Astrocyte of the cerebellum (primary cell): ENCODE results near the gene KCNK3.

ENCODE experiments used
- DNase-seq: peaks from one replicate; pipeline ENCODE4 v3.0.0-alpha.2; 2011; ENCODE audit warnings: low read depth
- H3K4me3 ChIP-seq: 2 replicates; pipeline ENCODE4 v1.5.1; 2011; ENCODE audit warnings: mild to moderate bottlenecking, low read depth, low read length, moderate library complexity
- in situ Hi-C: cut with HindIII; loops from 2 replicates; pipeline ENCODE4 v1.10.0; 2017; ENCODE audit warnings: low sequenced_read_pairs
- TF ChIP-seq, protein P1 (sequence below): IDR thresholded peaks from 2 replicates; pipeline ENCODE4 v1.5.1; 2012; ENCODE audit warnings: low read length, low read depth, moderate library complexity, mild to moderate bottlenecking; ENCODE audit errors: missing control alignments

KCNK3 gene

DNA sequence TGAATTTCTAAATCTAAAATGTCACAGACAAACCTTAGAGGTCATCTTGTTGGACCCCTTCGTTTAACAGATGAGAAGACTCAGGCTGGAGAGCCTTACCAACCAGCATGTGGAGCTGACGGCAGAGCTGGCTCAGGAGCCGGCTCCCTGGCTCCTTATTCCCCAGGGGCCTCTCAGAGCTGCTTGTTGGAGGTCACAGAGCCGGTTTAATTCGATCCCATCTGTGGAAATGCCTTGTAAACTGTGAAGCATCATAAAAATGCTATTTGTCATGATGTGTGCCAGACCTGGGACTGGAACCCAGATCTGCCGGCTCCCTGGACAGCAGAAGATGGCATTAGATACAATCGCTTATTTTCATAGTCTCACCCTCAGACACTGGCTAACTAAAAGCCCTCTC is 43.2 kb upstream of the KCNK3 start:
- no peak overlapping the region for H3K4me3 ChIP-seq
- in situ Hi-C loops = no loop called here
- TF ChIP-seq, protein P1, sequence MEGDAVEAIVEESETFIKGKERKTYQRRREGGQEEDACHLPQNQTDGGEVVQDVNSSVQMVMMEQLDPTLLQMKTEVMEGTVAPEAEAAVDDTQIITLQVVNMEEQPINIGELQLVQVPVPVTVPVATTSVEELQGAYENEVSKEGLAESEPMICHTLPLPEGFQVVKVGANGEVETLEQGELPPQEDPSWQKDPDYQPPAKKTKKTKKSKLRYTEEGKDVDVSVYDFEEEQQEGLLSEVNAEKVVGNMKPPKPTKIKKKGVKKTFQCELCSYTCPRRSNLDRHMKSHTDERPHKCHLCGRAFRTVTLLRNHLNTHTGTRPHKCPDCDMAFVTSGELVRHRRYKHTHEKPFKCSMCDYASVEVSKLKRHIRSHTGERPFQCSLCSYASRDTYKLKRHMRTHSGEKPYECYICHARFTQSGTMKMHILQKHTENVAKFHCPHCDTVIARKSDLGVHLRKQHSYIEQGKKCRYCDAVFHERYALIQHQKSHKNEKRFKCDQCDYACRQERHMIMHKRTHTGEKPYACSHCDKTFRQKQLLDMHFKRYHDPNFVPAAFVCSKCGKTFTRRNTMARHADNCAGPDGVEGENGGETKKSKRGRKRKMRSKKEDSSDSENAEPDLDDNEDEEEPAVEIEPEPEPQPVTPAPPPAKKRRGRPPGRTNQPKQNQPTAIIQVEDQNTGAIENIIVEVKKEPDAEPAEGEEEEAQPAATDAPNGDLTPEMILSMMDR = no peak
- DNase-seq = no peak

GRCh38 chr2:26649992-26650712 is 42.4 kb upstream of the KCNK3 start:
- DNase-seq = no peak
- TF ChIP-seq, protein P1 = no peak
- in situ Hi-C loops = no loop called here
- H3K4me3 ChIP-seq = no peak overlapping the region

- no peak overlapping the region for H3K4me3 ChIP-seq
- in situ Hi-C loops = no loop called here
- no peak for DNase-seq
- TF ChIP-seq, protein P1 = no peak
Measured at GRCh38 chr2:26650713-26651469, 41.6 kb upstream of the KCNK3 start.

DNA sequence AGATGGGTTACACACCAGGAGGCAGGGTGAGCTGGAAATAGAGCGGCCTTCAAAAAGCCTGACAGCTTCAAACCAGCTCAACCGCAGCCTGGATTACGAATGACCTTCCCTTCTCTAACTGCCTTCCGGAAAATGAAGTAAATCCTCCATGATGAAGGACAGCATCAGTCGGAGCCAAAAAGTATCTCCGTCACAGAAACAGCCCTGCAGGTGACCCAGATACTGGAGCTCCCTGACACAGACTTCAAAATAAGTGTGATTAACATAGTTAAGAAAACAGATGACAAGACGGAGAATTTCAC is 41.1 kb upstream of the KCNK3 start:
- in situ Hi-C loops = no loop called here
- no peak for DNase-seq
- TF ChIP-seq, protein P1 = no peak
- H3K4me3 ChIP-seq = no peak overlapping the region

DNA sequence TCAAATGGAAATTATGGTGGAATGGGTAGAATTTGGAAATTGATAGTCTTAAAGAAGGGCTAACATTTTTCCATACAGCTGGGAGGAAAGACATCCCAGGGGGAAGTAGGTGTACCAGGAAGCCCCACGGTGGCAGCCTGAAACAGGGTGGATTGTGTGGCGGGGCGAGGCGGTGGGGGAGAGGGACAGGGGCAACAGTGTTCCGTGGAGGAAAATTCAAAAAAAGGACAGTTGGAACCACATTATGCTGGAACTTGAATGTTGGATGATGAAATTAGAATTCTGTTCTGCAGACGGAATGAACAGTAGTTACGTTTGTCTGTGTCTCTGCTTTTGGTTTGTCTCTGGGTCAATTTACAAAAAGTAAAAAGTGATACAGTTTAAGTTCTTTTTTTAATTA is 40.7 kb upstream of the KCNK3 start:
- TF ChIP-seq, protein P1 = no peak
- DNase-seq = no peak
- in situ Hi-C loops = no loop called here
- no peak overlapping the region for H3K4me3 ChIP-seq

DNA sequence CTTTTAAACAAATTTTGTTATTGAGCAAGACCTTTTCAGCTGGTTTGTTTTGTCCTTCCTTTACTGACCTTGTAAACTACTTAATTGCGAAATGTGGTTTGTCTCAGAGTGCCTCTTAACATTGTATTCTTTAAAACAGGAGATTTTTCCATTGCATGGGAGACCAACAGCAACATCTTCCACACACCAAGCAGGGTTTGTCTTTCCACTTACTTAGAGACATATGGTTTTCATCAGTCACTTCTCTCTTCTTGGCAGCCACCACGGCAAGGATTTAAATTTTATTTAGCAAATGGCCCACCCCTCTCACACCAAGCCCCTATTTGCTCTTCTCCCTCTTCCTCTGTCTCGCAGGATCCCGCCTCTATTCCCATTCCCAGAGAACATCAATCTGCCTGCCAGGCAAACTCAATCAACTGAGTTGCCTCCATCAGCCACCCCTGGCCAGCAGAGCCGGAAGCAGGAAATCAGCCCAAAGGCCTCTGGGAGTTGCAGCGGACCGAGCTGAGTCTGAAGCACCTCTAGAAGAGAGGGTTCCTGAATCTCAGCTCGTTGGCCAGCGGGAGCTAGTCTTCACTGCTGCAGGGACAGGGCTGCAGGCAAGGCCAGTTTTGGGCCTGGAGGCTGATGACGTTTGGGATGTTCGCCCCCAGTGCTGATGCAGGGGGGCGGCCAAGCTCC is 40.0 kb upstream of the KCNK3 start:
- TF ChIP-seq, protein P1 = no peak
- no peak for DNase-seq
- no peak overlapping the region for H3K4me3 ChIP-seq
- in situ Hi-C loops = no loop called here
